OCI-LY3 (cell line): Measurements from ENCODE around the gene SEMA3C.

Experiments used
- CTCF ChIP-seq: fragments of 200-600, 300-600 bp; sonication (generic); IDR thresholded peaks from 2 replicates; pipeline ENCODE4 v1.5.1; 2014; ENCODE audit warnings: antibody characterized with exemption, low read length, low read depth
- EZH2phosphoT487 ChIP-seq: fragments of 200-600 bp; shearing (Covaris generic); IDR thresholded peaks from 2 replicates; pipeline ENCODE4 v1.6.1; 2018; ENCODE audit warnings: antibody characterized with exemption, mixed run types, low read depth

GRCh38 chr7:80825499-80825898 is 93.4 kb downstream of the SEMA3C start:
- no peak for TF ChIP-seq CTCF
- no peak for TF ChIP-seq EZH2phosphoT487
